ACC112 (cell line): ENCODE data around the gene MVK.

Source experiments
- H2AFZ ChIP-seq: fragments of 200-600 bp; sonication (generic); one replicate; pipeline ENCODE4 v1.6.0; 2017; ENCODE audit warnings: antibody characterized with exemption, low read length; ENCODE audit not compliant: unreplicated experiment
- H3K27ac ChIP-seq: fragments of 200-600 bp; sonication (generic); 2 replicates; pipeline ENCODE4 v1.5.1; 2014; ENCODE audit warnings: low read depth, mild to moderate bottlenecking, antibody characterized with exemption, low read length, moderate library complexity
- H3K27me3 ChIP-seq: fragments of 200-600 bp; sonication (generic); 2 replicates; pipeline ENCODE4 v1.6.1; 2014; ENCODE audit warnings: mild to moderate bottlenecking, antibody characterized with exemption, low read length, moderate library complexity, mixed read lengths; ENCODE audit not compliant: insufficient read depth
- H3K36me3 ChIP-seq: fragments of 200-600 bp; sonication (generic); 2 replicates; pipeline ENCODE4 v1.6.1; 2016; ENCODE audit warnings: mild to moderate bottlenecking, antibody characterized with exemption, low read length, moderate library complexity, mixed read lengths; ENCODE audit not compliant: insufficient read depth
- H3K4me1 ChIP-seq: fragments of 200-600 bp; sonication (generic); one replicate; pipeline ENCODE4 v1.6.1; 2016; ENCODE audit warnings: low read length, mixed read lengths; ENCODE audit not compliant: insufficient read depth, unreplicated experiment, control insufficient read depth
- H3K4me3 ChIP-seq: fragments of 200-600 bp; sonication (generic); 2 replicates; pipeline ENCODE4 v1.5.1; 2014; ENCODE audit warnings: mild to moderate bottlenecking, low read depth, low read length
- H3K79me2 ChIP-seq: fragments of 200-600 bp; sonication (generic); one replicate; pipeline ENCODE4 v1.6.0; 2016; ENCODE audit warnings: low read length; ENCODE audit not compliant: control insufficient read depth, unreplicated experiment, insufficient read depth

The MVK gene

GRCh38 chr12:109545826-109546225 lies 27.8 kb upstream of the MVK start:
- Histone ChIP-seq H2AFZ (no peak overlapping the region), H3K36me3 (no peaks in the 10 kb centered on the region), H3K79me2 (no peaks in the 10 kb centered on the region), H3K4me1 (peaks cover 16% of the 10 kb centered on the region), H3K27me3 (peaks cover 16% of the 10 kb centered on the region), H3K27ac (no peak overlapping the region), H3K4me3 (no peak overlapping the region)

GRCh38 chr12:109547286-109547685 lies 26.3 kb upstream of the MVK start:
- no peaks in the 10 kb centered on the region for H3K36me3 ChIP-seq
- H3K79me2 ChIP-seq = no peaks in the 10 kb centered on the region
- no peak overlapping the region for H3K27ac ChIP-seq
- H3K27me3 ChIP-seq = peaks cover 16% of the 10 kb centered on the region
- H2AFZ ChIP-seq = no peak overlapping the region
- H3K4me1 ChIP-seq = peaks cover 16% of the 10 kb centered on the region
- H3K4me3 ChIP-seq = no peak overlapping the region

DNA sequence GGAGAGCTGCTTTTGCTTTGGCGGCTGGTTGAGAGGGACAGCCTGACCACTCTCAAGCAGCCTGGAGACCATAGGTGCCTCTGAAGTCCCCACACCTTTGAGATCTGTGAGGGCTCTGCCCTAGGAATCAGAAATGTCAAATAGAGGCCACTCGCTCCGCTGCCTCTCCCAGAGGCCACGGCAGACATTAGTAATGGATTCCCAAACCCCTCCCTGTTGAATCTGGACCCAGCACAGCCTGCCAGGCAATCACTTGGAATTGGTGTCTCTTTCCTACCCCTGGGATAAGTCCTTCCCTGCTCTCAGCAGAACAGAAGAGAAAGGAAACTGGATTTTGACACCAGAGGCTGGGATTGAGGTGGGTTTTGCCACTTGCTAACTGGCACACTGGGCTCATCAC lies 25.3 kb upstream of the MVK start:
- H3K27me3 ChIP-seq = peaks cover 20% of the 10 kb centered on the region
- no peaks in the 10 kb centered on the region for H3K79me2 ChIP-seq
- no peak overlapping the region for H3K27ac ChIP-seq
- no peaks in the 10 kb centered on the region for H3K36me3 ChIP-seq
- no peak overlapping the region for H2AFZ ChIP-seq
- H3K4me3 ChIP-seq = no peak overlapping the region
- peaks cover 16% of the 10 kb centered on the region for H3K4me1 ChIP-seq

- Histone ChIP-seq H3K27me3 (peaks cover 33% of the 10 kb centered on the region), H3K4me3 (no peak overlapping the region), H3K79me2 (no peaks in the 10 kb centered on the region), H3K27ac (no peak overlapping the region), H3K36me3 (no peaks in the 10 kb centered on the region), H3K4me1 (peaks cover 12% of the 10 kb centered on the region), H2AFZ (no peak overlapping the region)
These were observed 23.9 kb upstream of the MVK start for GRCh38 chr12:109549613-109550270.

GRCh38 chr12:109550281-109550680 lies 23.3 kb upstream of the MVK start:
- Histone ChIP-seq H3K4me3 (no peak overlapping the region), H3K4me1 (peaks cover 6% of the 10 kb centered on the region), H2AFZ (no peak overlapping the region), H3K79me2 (no peaks in the 10 kb centered on the region), H3K36me3 (no peaks in the 10 kb centered on the region), H3K27me3 (peaks cover 33% of the 10 kb centered on the region), H3K27ac (no peak overlapping the region)

DNA sequence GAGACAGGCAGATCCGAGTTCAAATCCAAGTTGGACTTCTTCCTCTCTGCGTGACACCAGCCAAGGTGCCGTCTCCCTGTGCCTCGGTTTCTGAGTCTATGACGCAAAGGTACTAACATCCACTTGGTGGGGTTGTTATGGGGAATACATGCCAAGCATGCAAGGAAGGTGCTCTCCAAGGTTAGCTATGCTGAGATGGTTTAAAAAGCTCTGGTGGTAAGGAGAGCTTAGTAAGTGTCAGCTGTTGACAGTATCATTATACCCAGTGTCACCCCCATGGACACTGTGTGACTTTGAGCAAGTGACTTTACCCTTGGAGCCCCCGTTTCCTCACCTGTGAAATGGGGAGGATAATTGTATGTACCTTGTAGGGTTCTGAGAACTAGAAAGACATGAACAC lies 22.5 kb upstream of the MVK start:
- peaks cover 33% of the 10 kb centered on the region for H3K27me3 ChIP-seq
- no peak overlapping the region for H3K4me3 ChIP-seq
- H3K36me3 ChIP-seq = no peaks in the 10 kb centered on the region
- H3K27ac ChIP-seq = no peak overlapping the region
- H3K4me1 ChIP-seq = no peaks in the 10 kb centered on the region
- H3K79me2 ChIP-seq = no peaks in the 10 kb centered on the region
- H2AFZ ChIP-seq = no peak overlapping the region

DNA sequence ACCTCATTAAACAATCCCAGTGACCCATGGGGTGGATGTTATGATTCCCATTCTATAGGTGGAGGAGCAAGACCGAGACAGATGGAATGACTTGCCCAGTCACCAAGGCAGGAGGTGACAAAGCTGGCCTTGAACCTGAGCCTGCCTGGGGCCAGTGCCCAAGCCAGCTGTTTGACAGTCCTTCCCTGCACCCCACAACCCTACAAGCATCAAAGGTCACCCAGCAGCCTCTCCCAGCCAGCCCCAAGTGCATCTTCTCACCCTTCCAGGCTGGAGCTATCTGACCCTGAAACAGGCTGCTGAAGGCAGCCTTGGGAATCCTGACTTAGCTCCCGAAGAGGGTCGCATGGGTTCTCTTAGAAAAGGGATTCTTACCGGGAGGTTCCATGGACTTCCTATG lies 20.6 kb upstream of the MVK start:
- no peaks in the 10 kb centered on the region for H3K79me2 ChIP-seq
- H3K27ac ChIP-seq = no peak overlapping the region
- H3K27me3 ChIP-seq = peaks cover 33% of the 10 kb centered on the region
- no peaks in the 10 kb centered on the region for H3K36me3 ChIP-seq
- H2AFZ ChIP-seq = no peak overlapping the region
- no peak overlapping the region for H3K4me3 ChIP-seq
- H3K4me1 ChIP-seq = no peaks in the 10 kb centered on the region

DNA sequence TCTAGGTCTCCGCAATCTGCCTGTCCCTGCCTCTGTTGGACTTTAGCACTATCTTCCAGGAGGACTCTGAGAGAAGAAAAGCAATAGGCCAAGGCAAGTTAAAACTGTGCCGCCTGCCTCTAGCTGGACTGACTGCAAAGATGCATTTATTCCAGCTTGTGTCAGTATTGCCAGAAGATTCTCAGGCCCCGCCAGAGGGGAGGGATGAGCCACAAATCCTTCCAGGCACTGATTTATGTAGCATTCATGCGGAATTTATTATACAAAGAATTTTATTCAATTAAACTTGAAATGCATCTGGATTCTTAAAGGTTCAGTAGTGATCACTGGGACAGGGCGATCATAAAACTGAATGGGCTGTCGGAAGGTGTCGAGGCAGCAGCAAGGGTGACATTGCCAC lies 20.1 kb upstream of the MVK start:
- Histone ChIP-seq H2AFZ (no peak overlapping the region), H3K27ac (no peak overlapping the region), H3K27me3 (peaks cover 28% of the 10 kb centered on the region), H3K36me3 (no peaks in the 10 kb centered on the region), H3K79me2 (no peaks in the 10 kb centered on the region), H3K4me1 (no peaks in the 10 kb centered on the region), H3K4me3 (no peak overlapping the region)

- Histone ChIP-seq H2AFZ (no peak overlapping the region), H3K27me3 (peaks cover 24% of the 10 kb centered on the region), H3K27ac (no peak overlapping the region), H3K4me1 (no peaks in the 10 kb centered on the region), H3K36me3 (no peaks in the 10 kb centered on the region), H3K79me2 (no peaks in the 10 kb centered on the region), H3K4me3 (no peak overlapping the region)
These were observed 19.6 kb upstream of the MVK start for GRCh38 chr12:109553906-109554500.

- H3K4me1 ChIP-seq = no peaks in the 10 kb centered on the region
- no peaks in the 10 kb centered on the region for H3K79me2 ChIP-seq
- no peak overlapping the region for H3K4me3 ChIP-seq
- peaks cover 21% of the 10 kb centered on the region for H3K27me3 ChIP-seq
- no peak overlapping the region for H2AFZ ChIP-seq
- no peaks in the 10 kb centered on the region for H3K36me3 ChIP-seq
- H3K27ac ChIP-seq = no peak overlapping the region
These were observed 18.8 kb upstream of the MVK start for GRCh38 chr12:109554761-109555160.
